ENCODE data around the gene TRAF3IP1.
A peak's percentile ranks its signal among the peaks of the same experiment; 100 is the strongest.

Gene TRAF3IP1

DNA sequence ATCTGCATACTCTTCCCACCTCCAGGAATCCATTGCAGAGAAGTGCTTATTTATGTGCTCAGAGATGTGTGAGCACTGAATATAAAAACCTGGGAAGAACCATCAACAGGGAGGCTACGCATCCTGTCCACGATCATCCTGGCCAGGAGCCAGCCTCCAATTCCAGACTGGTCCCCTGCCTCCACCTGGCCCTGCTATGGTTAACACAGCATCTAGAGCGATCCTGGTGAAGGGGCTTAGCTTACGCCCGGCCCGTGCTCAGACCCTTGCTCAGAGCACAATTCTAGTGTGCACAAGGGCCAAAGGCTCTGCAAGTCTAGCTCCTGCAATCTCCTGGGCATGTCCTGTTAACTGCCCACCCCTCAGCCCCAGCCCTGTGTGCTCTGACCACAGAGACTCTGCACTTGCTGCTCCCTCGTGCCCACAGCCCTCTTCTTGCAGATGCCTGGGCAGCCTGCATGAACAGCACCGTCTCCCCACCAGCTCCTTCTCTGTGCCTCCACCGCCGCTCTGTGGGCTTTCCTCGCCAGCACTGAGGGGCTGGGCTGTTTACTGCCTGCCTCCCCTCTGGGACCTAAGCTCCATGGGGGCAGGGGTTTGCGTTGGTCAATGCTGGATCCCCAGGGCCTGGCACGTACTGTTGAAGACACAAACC lies 38.4 kb upstream of the TRAF3IP1 start:
- no peak overlapping the region for H3K27ac ChIP-seq (ENCODE audit: low read length)
- H3K27me3 ChIP-seq (ENCODE audit: insufficient read depth, low read length) = peaks cover 4% of the 10 kb centered on the region; the same call in 1 of the 2 replicates
- no peaks in the 10 kb centered on the region for H3K36me3 ChIP-seq (ENCODE audit: insufficient read depth, low read depth, low read length)
- H3K9me3 ChIP-seq (ENCODE audit: insufficient read depth, low read depth, low read length) = no peaks in the 10 kb centered on the region
- peaks cover 10% of the 10 kb centered on the region for H3K4me1 ChIP-seq (ENCODE audit: insufficient read depth, low read length)
- no peak overlapping the region for H3K9ac ChIP-seq (ENCODE audit: low read depth, low read length)
- no peak overlapping the region for H3K4me3 ChIP-seq (ENCODE audit: low read length)

DNA sequence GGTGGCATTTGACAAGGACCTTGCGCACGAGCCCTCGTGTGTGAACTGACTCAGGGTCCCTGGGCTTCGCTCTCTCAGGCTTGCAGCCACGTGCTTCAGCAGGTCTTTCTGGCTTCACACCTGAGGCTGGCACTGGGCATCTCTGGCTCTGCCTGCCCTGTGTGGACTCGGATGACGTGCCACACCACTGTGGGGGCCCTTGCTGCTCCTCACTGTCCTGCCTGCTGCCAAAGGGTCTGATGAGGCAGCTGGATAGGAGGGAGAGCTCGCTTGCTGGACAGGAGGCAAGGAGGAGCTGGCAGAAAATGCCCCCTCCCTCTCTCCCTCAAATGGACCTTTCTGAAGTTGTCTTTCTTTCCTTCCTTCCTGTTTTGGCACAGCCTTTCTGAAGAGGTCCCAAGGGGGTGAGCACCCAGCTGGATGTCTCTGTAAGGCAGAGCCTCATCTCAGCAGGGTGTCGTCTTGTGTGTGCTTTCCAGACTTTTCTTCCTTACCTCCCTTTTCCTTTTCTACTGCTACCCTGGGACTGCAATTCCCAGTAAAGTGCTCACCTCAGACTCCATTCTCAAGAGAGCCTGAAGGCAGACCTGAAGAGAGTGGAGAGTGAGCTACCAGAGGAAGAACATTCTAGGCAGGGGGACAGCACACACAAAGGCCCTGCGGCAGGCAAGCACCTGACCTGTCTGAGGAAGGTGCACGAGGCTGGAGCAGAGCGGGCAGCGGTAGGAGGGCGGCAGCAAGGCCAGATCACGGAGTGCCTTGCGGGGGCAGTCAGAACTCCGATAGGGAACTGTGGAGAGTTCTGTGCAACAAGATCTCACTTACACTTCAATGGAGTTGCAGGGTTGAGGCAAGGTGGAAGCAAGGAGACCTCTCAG lies 37.2 kb upstream of the TRAF3IP1 start:
- peaks cover 15% of the 10 kb centered on the region; the same call in 1 of the 2 replicates for H3K27me3 ChIP-seq (ENCODE audit: insufficient read depth, low read length)
- no peaks in the 10 kb centered on the region for H3K9me3 ChIP-seq (ENCODE audit: insufficient read depth, low read depth, low read length)
- H3K9ac ChIP-seq (ENCODE audit: low read depth, low read length) = no peak overlapping the region
- no peak overlapping the region for H3K27ac ChIP-seq (ENCODE audit: low read length)
- H3K4me3 ChIP-seq (ENCODE audit: low read length) = no peak overlapping the region
- H3K4me1 ChIP-seq (ENCODE audit: insufficient read depth, low read length) = peaks cover 13% of the 10 kb centered on the region
- no peaks in the 10 kb centered on the region for H3K36me3 ChIP-seq (ENCODE audit: insufficient read depth, low read depth, low read length)

DNA sequence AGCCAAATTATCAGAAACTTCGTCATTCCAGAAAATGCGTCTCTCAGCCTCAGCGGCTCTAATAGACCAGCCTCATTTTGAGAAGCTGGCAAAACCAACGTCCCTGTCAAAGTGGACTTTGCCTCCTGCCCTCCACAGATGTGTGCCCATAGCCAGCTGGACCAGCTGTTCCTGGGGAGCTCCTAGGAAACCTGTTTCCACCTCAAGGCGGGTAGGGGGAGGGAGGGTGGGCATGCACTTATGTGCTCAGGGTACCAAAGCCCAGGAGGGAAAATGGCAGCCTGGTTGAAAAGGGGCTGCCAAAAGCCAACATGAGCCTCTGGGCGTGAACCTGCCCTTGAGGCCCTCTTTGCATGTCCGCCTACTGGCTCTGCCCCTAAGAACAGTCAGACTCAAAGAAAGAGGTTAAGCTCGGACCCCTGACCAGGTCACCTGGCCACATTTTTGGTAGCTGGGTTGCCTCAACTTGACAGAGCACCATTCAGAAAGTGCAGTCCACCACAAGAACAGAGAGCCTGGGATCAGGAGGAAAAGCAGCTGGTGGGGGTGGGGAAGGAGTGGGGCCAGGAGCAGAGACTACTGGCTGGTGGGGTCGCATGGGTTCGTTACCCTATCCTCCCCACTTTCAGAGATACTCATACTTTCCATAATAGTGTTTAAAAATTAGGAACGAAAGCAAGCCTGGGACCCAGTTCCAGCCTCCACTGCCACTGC lies 35.4 kb upstream of the TRAF3IP1 start:
- Histone ChIP-seq H3K9me3 (ENCODE audit: insufficient read depth, low read depth, low read length) (no peaks in the 10 kb centered on the region), H3K9ac (ENCODE audit: low read depth, low read length) (peak overlapping the region; percentile 37; the same call in 1 of the 2 replicates), H3K4me1 (ENCODE audit: insufficient read depth, low read length) (peaks cover 21% of the 10 kb centered on the region), H3K27me3 (ENCODE audit: insufficient read depth, low read length) (peaks cover 22% of the 10 kb centered on the region; the same call in 1 of the 2 replicates), H3K36me3 (ENCODE audit: insufficient read depth, low read depth, low read length) (no peaks in the 10 kb centered on the region), H3K4me3 (ENCODE audit: low read length) (no peak overlapping the region), H3K27ac (ENCODE audit: low read length) (no peak overlapping the region)

DNA sequence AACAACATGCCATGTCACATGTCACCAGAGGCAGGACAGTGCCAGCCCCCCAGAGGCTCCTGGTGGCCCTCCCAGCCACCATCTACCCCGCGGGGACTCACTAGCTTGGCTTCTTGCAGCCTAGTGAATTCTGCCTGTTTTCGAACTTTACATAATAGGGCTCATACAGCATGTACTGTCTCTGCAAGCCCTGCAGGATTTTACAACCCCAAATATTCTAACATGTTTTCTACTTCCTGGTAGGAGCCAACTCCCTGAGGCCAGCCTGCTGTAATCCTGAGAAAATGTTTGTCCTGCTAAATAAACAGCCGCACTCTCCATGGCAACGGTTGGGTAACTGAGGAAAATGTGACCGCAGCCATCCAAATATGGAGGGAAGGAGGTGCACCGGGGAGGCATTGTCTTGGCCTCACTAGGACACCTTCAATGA lies 34.6 kb upstream of the TRAF3IP1 start:
- Histone ChIP-seq H3K9me3 (ENCODE audit: insufficient read depth, low read depth, low read length) (no peaks in the 10 kb centered on the region), H3K36me3 (ENCODE audit: insufficient read depth, low read depth, low read length) (no peaks in the 10 kb centered on the region), H3K27me3 (ENCODE audit: insufficient read depth, low read length) (peaks cover 22% of the 10 kb centered on the region; the same call in 1 of the 2 replicates), H3K27ac (ENCODE audit: low read length) (no peak overlapping the region), H3K9ac (ENCODE audit: low read depth, low read length) (peak overlapping the region; percentile 37; the same call in 1 of the 2 replicates), H3K4me1 (ENCODE audit: insufficient read depth, low read length) (peaks cover 24% of the 10 kb centered on the region), H3K4me3 (ENCODE audit: low read length) (no peak overlapping the region)

DNA sequence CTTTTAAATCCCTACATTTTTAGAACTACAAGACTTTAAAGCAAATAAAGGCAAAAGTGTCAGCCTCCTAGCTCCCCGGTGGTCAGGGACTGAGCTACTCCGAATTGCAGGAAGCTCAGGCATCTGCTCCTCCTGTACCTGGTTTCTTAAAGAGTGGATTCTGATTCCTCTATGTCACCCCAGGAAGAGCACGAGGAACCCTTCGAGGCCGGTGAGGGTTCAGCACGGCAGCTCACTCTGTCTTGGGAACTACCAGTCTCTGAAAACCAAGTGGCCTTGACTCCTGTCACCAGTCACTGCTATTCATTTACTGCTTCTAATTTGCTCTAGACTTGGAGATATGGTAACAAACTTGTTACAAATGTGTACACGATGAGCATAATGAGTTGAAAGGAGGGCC lies 34.2 kb upstream of the TRAF3IP1 start:
- H3K9ac ChIP-seq (ENCODE audit: low read depth, low read length) = peak overlapping the region; percentile 28; the same call in 1 of the 2 replicates
- no peak overlapping the region for H3K27ac ChIP-seq (ENCODE audit: low read length)
- peaks cover 22% of the 10 kb centered on the region; the same call in 1 of the 2 replicates for H3K27me3 ChIP-seq (ENCODE audit: insufficient read depth, low read length)
- no peaks in the 10 kb centered on the region for H3K36me3 ChIP-seq (ENCODE audit: insufficient read depth, low read depth, low read length)
- H3K9me3 ChIP-seq (ENCODE audit: insufficient read depth, low read depth, low read length) = no peaks in the 10 kb centered on the region
- H3K4me1 ChIP-seq (ENCODE audit: insufficient read depth, low read length) = peaks cover 24% of the 10 kb centered on the region
- no peak overlapping the region for H3K4me3 ChIP-seq (ENCODE audit: low read length)

DNA sequence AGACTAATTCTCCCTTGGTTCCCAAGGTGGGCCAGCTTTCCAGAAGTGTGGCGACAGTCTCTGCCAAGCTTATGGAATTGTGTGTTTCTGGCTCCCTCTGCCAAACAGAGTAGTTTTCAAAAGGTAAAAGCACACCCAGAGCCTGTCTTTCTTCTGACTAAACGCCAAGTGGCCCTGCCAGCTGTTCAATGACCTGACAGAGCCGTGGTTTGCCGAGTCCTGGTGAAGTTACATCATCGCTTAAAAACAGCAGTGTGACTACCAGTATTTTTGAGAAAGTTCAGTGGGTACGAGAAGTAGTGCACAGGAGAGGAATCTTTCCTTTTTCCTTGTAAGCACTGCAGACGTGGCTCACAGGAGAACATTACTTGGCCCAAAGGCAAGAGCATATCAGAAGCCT lies 33.8 kb upstream of the TRAF3IP1 start:
- no peaks in the 10 kb centered on the region for H3K36me3 ChIP-seq (ENCODE audit: insufficient read depth, low read depth, low read length)
- no peak overlapping the region for H3K4me3 ChIP-seq (ENCODE audit: low read length)
- no peaks in the 10 kb centered on the region for H3K9me3 ChIP-seq (ENCODE audit: insufficient read depth, low read depth, low read length)
- H3K27me3 ChIP-seq (ENCODE audit: insufficient read depth, low read length) = peaks cover 22% of the 10 kb centered on the region; the same call in 1 of the 2 replicates
- H3K4me1 ChIP-seq (ENCODE audit: insufficient read depth, low read length) = peaks cover 24% of the 10 kb centered on the region
- H3K9ac ChIP-seq (ENCODE audit: low read depth, low read length) = peak overlapping the region; percentile 28; the same call in 1 of the 2 replicates
- H3K27ac ChIP-seq (ENCODE audit: low read length) = no peak overlapping the region

DNA sequence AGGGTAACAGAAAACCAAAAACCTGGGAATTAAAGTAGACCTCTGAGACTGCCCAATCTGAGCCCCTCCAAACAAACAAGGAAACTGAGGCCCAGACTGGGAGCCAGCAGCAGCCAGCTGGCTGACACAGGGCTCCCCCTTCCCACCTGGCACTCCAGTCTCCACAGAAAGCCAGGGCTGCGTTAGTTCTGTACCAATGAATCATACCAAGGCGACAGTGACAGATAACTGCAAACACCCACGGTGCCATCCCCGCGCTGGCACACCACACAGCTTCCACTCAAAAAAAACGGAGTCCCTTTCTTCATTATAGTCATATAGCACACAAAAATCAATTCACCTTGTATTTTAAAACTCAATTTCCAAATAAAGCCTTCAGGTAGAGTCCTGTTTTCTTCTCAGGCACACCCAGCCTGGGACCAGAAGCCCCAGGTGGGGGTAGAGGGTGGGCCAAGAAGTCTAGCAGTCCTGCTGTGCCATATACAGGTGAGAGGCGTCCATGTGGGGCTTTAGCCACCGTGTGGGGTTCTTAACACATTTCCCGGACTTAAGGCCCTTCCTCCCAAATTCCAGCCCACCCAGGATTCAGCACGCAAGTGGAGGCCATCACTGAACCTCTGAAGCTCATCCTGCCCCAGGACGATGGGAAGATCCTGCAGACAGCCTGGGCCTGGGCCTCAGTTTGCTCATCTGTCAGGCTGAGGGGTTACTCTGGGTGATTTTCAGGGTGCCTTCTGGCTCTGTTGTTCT lies 33.2 kb upstream of the TRAF3IP1 start:
- H3K9ac ChIP-seq (ENCODE audit: low read depth, low read length) = peak overlapping the region; percentile 72; the same call in 1 of the 2 replicates

DNA sequence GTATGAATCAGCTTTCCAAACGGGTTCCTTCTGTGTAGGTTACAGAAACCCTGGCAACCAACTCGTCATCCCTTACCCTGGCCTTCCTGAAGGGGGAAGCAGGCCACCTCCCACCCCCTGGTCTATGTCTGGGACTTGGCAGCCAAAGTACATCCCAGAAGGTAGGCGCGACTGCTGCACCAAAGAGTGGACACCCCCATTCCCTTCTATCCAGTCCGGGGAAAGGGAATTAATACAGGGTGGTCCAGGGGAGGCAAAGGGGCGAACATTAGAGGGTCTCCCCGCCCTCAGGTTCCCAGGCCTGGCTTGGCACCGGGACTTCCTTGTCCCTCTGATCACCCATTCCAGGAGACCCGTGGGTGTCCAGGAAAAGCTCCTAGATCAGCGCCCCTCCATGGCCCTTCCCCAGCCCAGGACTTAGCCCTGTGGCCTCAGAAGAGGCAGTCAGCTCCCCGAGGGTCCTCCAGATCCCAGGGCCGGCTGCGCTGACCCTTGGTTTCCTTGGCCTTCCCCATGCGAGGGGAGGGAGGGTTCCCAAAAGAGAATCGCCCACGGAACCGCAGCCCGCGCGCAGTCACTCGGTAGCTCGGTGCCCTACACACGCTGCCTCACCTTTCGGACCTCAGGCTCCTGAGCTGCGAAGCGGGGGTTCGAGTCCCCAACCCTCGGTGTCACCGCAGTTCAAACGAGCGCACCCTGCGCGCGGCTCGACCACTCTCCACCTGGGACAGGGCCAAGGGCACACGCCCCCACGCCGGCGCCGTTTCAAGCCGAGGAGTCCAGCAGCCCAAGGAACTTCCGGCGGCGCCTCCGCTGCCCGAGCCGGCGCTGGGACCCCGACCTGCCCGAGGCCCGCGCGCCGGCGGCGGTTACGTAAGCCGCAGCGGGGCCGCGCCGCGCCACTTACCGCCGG lies 32.3 kb upstream of the TRAF3IP1 start, which contains the start of gene PER2:
PER2 (minus strand) TSS at position 874 of the 913 bp plus-strand sequence. CDS start 10,674 bp downstream, outside the sequence.
- Histone ChIP-seq H3K4me1 (ENCODE audit: insufficient read depth, low read length) (peaks cover 24% of the 10 kb centered on the region), H3K27me3 (ENCODE audit: insufficient read depth, low read length) (peaks cover 22% of the 10 kb centered on the region; the same call in 1 of the 2 replicates), H3K9ac (ENCODE audit: low read depth, low read length) (peak within 1 kb of the TSS; percentile 72; the same call in 1 of the 2 replicates), H3K4me3 (ENCODE audit: low read length) (peak within 1 kb of the TSS; percentile 82), H3K27ac (ENCODE audit: low read length) (no peak within 1 kb of the TSS), H3K36me3 (ENCODE audit: insufficient read depth, low read depth, low read length) (no peaks in the 10 kb centered on the region), H3K9me3 (ENCODE audit: insufficient read depth, low read depth, low read length) (no peaks in the 10 kb centered on the region)

More for the DNA sequence above, 33.2 kb upstream of the TRAF3IP1 start:
- peaks cover 24% of the 10 kb centered on the region for H3K4me1 ChIP-seq (ENCODE audit: insufficient read depth, low read length)
- H3K36me3 ChIP-seq (ENCODE audit: insufficient read depth, low read depth, low read length) = no peaks in the 10 kb centered on the region
- no peaks in the 10 kb centered on the region for H3K9me3 ChIP-seq (ENCODE audit: insufficient read depth, low read depth, low read length)
- H3K27ac ChIP-seq (ENCODE audit: low read length) = no peak overlapping the region
- H3K27me3 ChIP-seq (ENCODE audit: insufficient read depth, low read length) = peaks cover 22% of the 10 kb centered on the region; the same call in 1 of the 2 replicates
- peak overlapping the region; percentile 82 for H3K4me3 ChIP-seq (ENCODE audit: low read length)

DNA sequence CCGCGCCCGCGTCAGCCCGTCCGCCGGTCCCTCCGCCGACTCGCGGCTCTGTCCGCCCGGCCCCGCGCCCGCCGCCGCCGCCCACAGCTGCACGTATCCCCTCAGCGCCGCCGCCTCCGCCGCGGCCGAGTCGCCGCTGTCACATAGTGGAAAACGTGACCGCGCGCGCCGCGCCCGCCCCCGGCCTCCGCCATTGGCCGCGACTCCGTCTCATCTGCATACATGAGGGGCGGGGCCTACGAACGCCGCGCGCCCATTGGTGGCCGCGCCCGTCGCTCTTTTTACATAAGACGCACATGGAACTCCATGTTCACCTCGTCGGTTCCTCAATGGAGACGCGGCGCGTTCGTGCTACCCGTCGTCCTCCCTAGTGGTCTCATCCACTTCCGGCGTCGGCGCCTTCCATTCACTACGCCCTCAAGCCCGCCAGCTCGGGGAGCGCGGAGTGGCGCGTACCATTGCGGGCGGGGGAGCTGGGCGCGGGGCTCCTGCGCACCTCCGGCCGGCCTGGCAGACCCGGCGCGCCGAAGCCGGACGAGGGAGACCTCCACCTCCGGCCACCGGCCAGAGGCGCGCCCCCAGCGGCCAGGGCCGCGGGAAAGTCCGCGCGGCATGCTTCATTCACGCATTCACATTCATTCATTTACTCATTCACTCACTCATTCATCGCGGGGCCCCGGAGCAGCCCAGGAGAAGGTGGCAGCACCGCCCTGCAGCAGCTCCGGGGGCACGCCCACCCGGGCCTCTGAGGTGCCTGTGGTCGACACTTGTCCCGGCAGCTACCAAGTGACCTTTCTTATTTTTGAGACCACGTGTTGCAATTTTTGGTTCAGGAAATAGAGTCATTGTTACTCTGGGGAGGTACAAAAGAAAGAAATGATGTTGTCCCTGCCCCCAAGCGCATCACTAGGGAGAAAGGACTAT lies 31.4 kb upstream of the TRAF3IP1 start:
- H3K36me3 ChIP-seq (ENCODE audit: insufficient read depth, low read depth, low read length) = no peaks in the 10 kb centered on the region
- no peak overlapping the region for H3K27ac ChIP-seq (ENCODE audit: low read length)
- H3K27me3 ChIP-seq (ENCODE audit: insufficient read depth, low read length) = peaks cover 22% of the 10 kb centered on the region; the same call in 1 of the 2 replicates
- peak overlapping the region; percentile 69; the same call in 1 of the 2 replicates for H3K9ac ChIP-seq (ENCODE audit: low read depth, low read length)
- peak overlapping the region; percentile 82 for H3K4me3 ChIP-seq (ENCODE audit: low read length)
- no peaks in the 10 kb centered on the region for H3K9me3 ChIP-seq (ENCODE audit: insufficient read depth, low read depth, low read length)
- peaks cover 24% of the 10 kb centered on the region for H3K4me1 ChIP-seq (ENCODE audit: insufficient read depth, low read length)
